Endothelial cell of umbilical vein (primary cell): ENCODE results near the gene CENPP. TPM values are rescaled to one million over a fixed set of nuclear protein-coding genes. Genes with fewer than 3 reads are reported as not detected.

Source experiments
- BruUV-seq: library from RNA; stranded (reverse); fragments of 400-500 nt; replicated peaks from 2 replicates; lab custom pipeline; 2021; lab: Mats Ljungman, UMichigan
- CTCF ChIA-PET: fragments of 300-600, 350-600 bp; sonication (Branson Sonifier 250); formaldehyde crosslinking; loops from one replicate; lab custom pipeline; 2021; ENCODE audit warnings: antibody characterized with exemption, inconsistent platforms; lab: Charles Lee
- POLR2A ChIA-PET: fragments of 300-600, 350-600 bp; sonication (Branson Sonifier 250); formaldehyde crosslinking; loops from one replicate; lab custom pipeline; 2021; ENCODE audit warnings: antibody characterized with exemption, inconsistent platforms; lab: Charles Lee
- DNase-seq: peaks from one replicate; pipeline ENCODE4 v3.0.0-alpha.2; 2011; ENCODE audit warnings: low read depth, low spot score
- FAIRE-seq: peaks from 2 replicates; lab custom pipeline; 2011; peaks lifted over from hg19 to GRCh38; lab: Jason Lieb, UNC
- H2AFZ ChIP-seq: 2 replicates; pipeline ENCODE4 v1.6.0; 2012; ENCODE audit warnings: low read depth, low read length, control low read depth, inconsistent platforms
- H3K27ac ChIP-seq: 2 replicates; pipeline ENCODE4 v1.5.1; 2011; ENCODE audit warnings: low read depth, mild to moderate bottlenecking, control low read depth, low read length, moderate library complexity; ENCODE audit not compliant: insufficient read depth
- H3K27me3 ChIP-seq, 2 experiments: 2 replicates each; pipeline versions ENCODE4 v1.6.0 to v1.6.1; 2011; ENCODE audit warnings: low read length in 2 of 2, mixed read lengths in 1 of 2; ENCODE audit not compliant: control insufficient read depth in 2 of 2, insufficient read depth in 2 of 2
- H3K36me3 ChIP-seq, 2 experiments: 2 replicates in 1 of 2; 3 replicates in 1 of 2; pipeline ENCODE4 v1.5.1; 2011; ENCODE audit warnings: low read length in 2 of 2, mild to moderate bottlenecking in 1 of 2, moderate library complexity in 1 of 2; ENCODE audit not compliant: control insufficient read depth in 2 of 2, insufficient read depth in 2 of 2; ENCODE audit errors: extremely low read depth in 1 of 2
- H3K4me1 ChIP-seq: 3 replicates; pipeline ENCODE4 v1.5.1; 2011; ENCODE audit warnings: mild to moderate bottlenecking, low read length; ENCODE audit not compliant: control insufficient read depth, insufficient read depth; ENCODE audit errors: extremely low read depth
- H3K4me2 ChIP-seq: 2 replicates; pipeline ENCODE4 v1.6.1; 2011; ENCODE audit warnings: low read length, control low read depth, mixed read lengths; ENCODE audit not compliant: insufficient read depth
- H3K4me3 ChIP-seq, 3 experiments: fragments of 200-600 bp in 1 of 3; sonication (generic), shearing (Covaris generic) in 1 of 3; replicated peaks in 1 of 3; 2 replicates each; pipeline ENCODE4 v1.5.1; 2011 to 2016; ENCODE audit warnings: control low read depth in 3 of 3, low read length in 3 of 3, mild to moderate bottlenecking in 2 of 3, inconsistent platforms in 1 of 3, low read depth in 1 of 3, moderate library complexity in 1 of 3; ENCODE audit not compliant: insufficient read depth in 1 of 3
- H3K79me2 ChIP-seq: 2 replicates; pipeline ENCODE4 v1.6.0; 2012; ENCODE audit warnings: low read length, inconsistent platforms; ENCODE audit not compliant: control insufficient read depth, insufficient read depth
- H3K9ac ChIP-seq: replicated peaks from 2 replicates; pipeline ENCODE3; 2011; ENCODE audit warnings: low read length, control low read depth; ENCODE audit not compliant: insufficient read depth; ENCODE audit errors: extremely low read depth
- H3K9me1 ChIP-seq: replicated peaks from 3 replicates; pipeline ENCODE4 v1.6.0; 2011; ENCODE audit warnings: mild to moderate bottlenecking, low read length; ENCODE audit not compliant: control insufficient read depth, insufficient read depth; ENCODE audit errors: extremely low read depth
- H3K9me3 ChIP-seq: replicated peaks from 2 replicates; pipeline ENCODE4 v1.5.1; 2012; ENCODE audit warnings: low read length, inconsistent platforms; ENCODE audit not compliant: control insufficient read depth, insufficient read depth
- H4K20me1 ChIP-seq: replicated peaks from 2 replicates; pipeline ENCODE3; 2011; ENCODE audit warnings: mild to moderate bottlenecking, low read length; ENCODE audit not compliant: control insufficient read depth, insufficient read depth; ENCODE audit errors: extremely low read depth
- CTCF ChIP-seq, 2 donors: IDR thresholded peaks; 1 replicate in 1 of 2; 2 replicates in 1 of 2; pipeline ENCODE4 v1.5.1; 2011; ENCODE audit warnings: low read length in 2 of 2, mild to moderate bottlenecking in 2 of 2, moderate library complexity in 2 of 2, control low read depth in 1 of 2, inconsistent platforms in 1 of 2, low read depth in 1 of 2; ENCODE audit not compliant: insufficient read depth in 1 of 2; ENCODE audit errors: extremely low read depth in 1 of 2
- EZH2 ChIP-seq: IDR thresholded peaks from 2 replicates; pipeline ENCODE4 v1.6.1; 2012; ENCODE audit warnings: borderline replicate concordance, low read depth, mild to moderate bottlenecking, moderate library complexity, low read length, inconsistent platforms; ENCODE audit not compliant: severe bottlenecking
- JUN ChIP-seq: IDR thresholded peaks from 2 replicates; pipeline ENCODE4 v1.6.1; 2011; ENCODE audit warnings: borderline replicate concordance, low read depth; ENCODE audit not compliant: insufficient read length, insufficient read depth
- MAX ChIP-seq: IDR thresholded peaks from 2 replicates; pipeline ENCODE4 v1.6.1; 2011; ENCODE audit not compliant: insufficient read depth, insufficient read length
- MYC ChIP-seq: IDR thresholded peaks from one replicate; pipeline ENCODE4 v1.6.1; 2011; ENCODE audit warnings: mild to moderate bottlenecking, low read depth, low read length
- POLR2A ChIP-seq: IDR thresholded peaks from 2 replicates; pipeline ENCODE4 v1.6.1; 2012; ENCODE audit warnings: low read depth, mild to moderate bottlenecking, control low read depth, low read length
- POLR2AphosphoS5 ChIP-seq: IDR thresholded peaks from 2 replicates; pipeline ENCODE4 v1.6.1; 2012; ENCODE audit warnings: low read depth, mild to moderate bottlenecking, control low read depth, low read length, moderate library complexity; ENCODE audit not compliant: insufficient read depth
- dilution Hi-C: fragments of 300-500 bp; cut with MboI; formaldehyde crosslinking; loops from one replicate; pipeline ENCODE4 v1.15.0; 2019; ENCODE audit warnings: low sequenced_read_pairs; ENCODE audit not compliant: extremely low pct_ligation_motif_present
- intact Hi-C: fragments of 100-400 bp; cut with micrococcal nuclease; formaldehyde crosslinking; loops from one replicate; pipeline ENCODE4 v1.10.0; 2022
- polyA plus RNA-seq, 4 experiments: library from polyadenylated mRNA; depleted of rRNA in 3 of 4; stranded (reverse) in 3 of 4; unstranded in 1 of 4; fragments of >200 nt; gene quantifications; 2 replicates each; pipeline versions ENCODE4 v1.2.1 to v1.2.3, GENCODE V29; 2011 to 2012; ENCODE audit warnings: missing spikeins in 1 of 4
- total RNA-seq: library from RNA; stranded (reverse); gene quantifications from 2 replicates; pipeline ENCODE4 v1.2.3, GENCODE V29; 2021

Gene CENPP
- total and polyA plus RNA-seq, 2 donors (not counting 3 experiments of a cell fraction or from before 2014, with no cell fraction given) = 1.2 to 12.0 TPM

GRCh38 chr9:92328225-92328624, 2.5 kb downstream of the CENPP start:
- ChIA-PET CTCF (interaction anchor here (0.7 to 2.2 kb wide), 23 partner anchors 8 to 974 kb away, joined by 3 to 37 read pairs (median 4); no protein-coding TSS in a partner anchor), POLR2A (no interaction called here)
- FAIRE-seq (no peak), DNase-seq (peak; percentile 43)
- no TSS peak for BruUV-seq
- H3K9me1 ChIP-seq = no peaks in the 10 kb centered on the region
- no peak overlapping the region for H3K9ac ChIP-seq
- no peak overlapping the region for H3K4me2 ChIP-seq
- H3K9me3 ChIP-seq = no peaks in the 10 kb centered on the region
- no peak overlapping the region for H3K4me3 ChIP-seq
- intact Hi-C loops = loop anchor here (1.0 to 10.0 kb wide), 3 partner anchors 306 to 464 kb away; partner anchors contain the start of gene BICD2
- dilution Hi-C loops = no loop called here
- no peak overlapping the region for H2AFZ ChIP-seq
- H3K4me1 ChIP-seq = peaks cover 13% of the 10 kb centered on the region
- H3K27me3 ChIP-seq = no peaks in the 10 kb centered on the region
- H4K20me1 ChIP-seq = no peaks in the 10 kb centered on the region
- no peak overlapping the region for H3K27ac ChIP-seq
- no peaks in the 10 kb centered on the region for H3K36me3 ChIP-seq
- no peak for TF ChIP-seq MYC
- no peak for TF ChIP-seq JUN
- peak in 1 of 2 donors; percentile 19 for TF ChIP-seq CTCF (IDR thresholded peaks at IDR 0.05; ENCODE audit: extremely low read depth in 1 of 2, insufficient read depth in 1 of 2, low read depth in 1 of 2, low read length in 2 of 2)
- H3K79me2 ChIP-seq = peaks cover 13% of the 10 kb centered on the region

GRCh38 chr9:92332577-92333281, 7.0 kb downstream of the CENPP start:
- H2AFZ ChIP-seq = no peak overlapping the region
- dilution Hi-C loops = no loop called here
- H3K9me1 ChIP-seq = no peaks in the 10 kb centered on the region
- no peaks in the 10 kb centered on the region for H3K79me2 ChIP-seq
- ChIA-PET CTCF (interaction anchor here (0.9 to 1.0 kb wide), 2 partner anchors 8 to 11 kb away, joined by 3 to 6 read pairs; partner anchors contain the start of gene NOL8), POLR2A (no interaction called here)
- H3K4me1 ChIP-seq = no peaks in the 10 kb centered on the region
- no peaks in the 10 kb centered on the region for H3K9me3 ChIP-seq
- intact Hi-C loops = no loop called here
- DNase-seq (peak; percentile 67), FAIRE-seq (no peak)
- no peaks in the 10 kb centered on the region for H4K20me1 ChIP-seq
- no TSS peak for BruUV-seq
- no peak overlapping the region for H3K4me3 ChIP-seq
- no peak overlapping the region for H3K9ac ChIP-seq
- H3K4me2 ChIP-seq = no peak overlapping the region
- no peak overlapping the region for H3K27ac ChIP-seq
- no peaks in the 10 kb centered on the region for H3K36me3 ChIP-seq
- TF ChIP-seq JUN = no peak
- TF ChIP-seq EZH2 = no peak
- TF ChIP-seq MAX = no peak
- TF ChIP-seq POLR2A = no peak
- no peak for TF ChIP-seq POLR2AphosphoS5
- H3K27me3 ChIP-seq = no peaks in the 10 kb centered on the region
